Measurements from ENCODE around the gene EPN1.

EPN1 gene

GRCh38 chr19:55694241-55694655, 19.2 kb downstream of the EPN1 start:
- Histone ChIP-seq H3K9ac (ENCODE audit: low read length) (no peak overlapping the region), H3K27ac (ENCODE audit: low read depth, low read length) (no peak overlapping the region), H3K4me3 (ENCODE audit: low read depth in 1 of 2, low read length in 2 of 2) (no peak overlapping the region), H3K36me3 (ENCODE audit: insufficient read depth, low read length) (peaks cover 45% of the 10 kb centered on the region), H3K4me1 (ENCODE audit: insufficient read depth, low read length) (no peaks in the 10 kb centered on the region), H3K27me3 (ENCODE audit: control insufficient read depth in 1 of 2, insufficient read depth in 2 of 2, low read length in 2 of 2) (no peaks in the 10 kb centered on the region), H3K9me3 (ENCODE audit: low read length) (no peaks in the 10 kb centered on the region)

GRCh38 chr19:55694656-55695491, 19.8 kb downstream of the EPN1 start:
- Histone ChIP-seq H3K36me3 (ENCODE audit: insufficient read depth, low read length) (peaks cover 39% of the 10 kb centered on the region), H3K4me3 (ENCODE audit: low read depth in 1 of 2, low read length in 2 of 2) (no peak overlapping the region), H3K9me3 (ENCODE audit: low read length) (no peaks in the 10 kb centered on the region), H3K27me3 (ENCODE audit: control insufficient read depth in 1 of 2, insufficient read depth in 2 of 2, low read length in 2 of 2) (no peaks in the 10 kb centered on the region), H3K4me1 (ENCODE audit: insufficient read depth, low read length) (no peaks in the 10 kb centered on the region), H3K27ac (ENCODE audit: low read depth, low read length) (no peak overlapping the region), H3K9ac (ENCODE audit: low read length) (no peak overlapping the region)

GRCh38 chr19:55695511-55696290, 20.7 kb downstream of the EPN1 start:
- Histone ChIP-seq H3K4me3 (ENCODE audit: low read depth in 1 of 2, low read length in 2 of 2) (no peak overlapping the region), H3K4me1 (ENCODE audit: insufficient read depth, low read length) (no peaks in the 10 kb centered on the region), H3K36me3 (ENCODE audit: insufficient read depth, low read length) (peaks cover 34% of the 10 kb centered on the region)

GRCh38 chr19:55696301-55697068, 21.5 kb downstream of the EPN1 start:
- Histone ChIP-seq H3K27ac (ENCODE audit: low read depth, low read length) (no peak overlapping the region), H3K4me1 (ENCODE audit: insufficient read depth, low read length) (no peaks in the 10 kb centered on the region), H3K27me3 (ENCODE audit: control insufficient read depth in 1 of 2, insufficient read depth in 2 of 2, low read length in 2 of 2) (no peaks in the 10 kb centered on the region), H3K9ac (ENCODE audit: low read length) (no peak overlapping the region), H3K4me3 (ENCODE audit: low read depth in 1 of 2, low read length in 2 of 2) (no peak overlapping the region), H3K36me3 (ENCODE audit: insufficient read depth, low read length) (peaks cover 31% of the 10 kb centered on the region), H3K9me3 (ENCODE audit: low read length) (no peaks in the 10 kb centered on the region)

More at GRCh38 chr19:55695511-55696290, 20.7 kb downstream of the EPN1 start:
- Histone ChIP-seq H3K9ac (ENCODE audit: low read length) (no peak overlapping the region), H3K27me3 (ENCODE audit: control insufficient read depth in 1 of 2, insufficient read depth in 2 of 2, low read length in 2 of 2) (no peaks in the 10 kb centered on the region), H3K27ac (ENCODE audit: low read depth, low read length) (no peak overlapping the region), H3K9me3 (ENCODE audit: low read length) (no peaks in the 10 kb centered on the region)

- Histone ChIP-seq H3K4me1 (ENCODE audit: insufficient read depth, low read length) (no peaks in the 10 kb centered on the region), H3K36me3 (ENCODE audit: insufficient read depth, low read length) (peaks cover 31% of the 10 kb centered on the region), H3K27me3 (ENCODE audit: control insufficient read depth in 1 of 2, insufficient read depth in 2 of 2, low read length in 2 of 2) (no peaks in the 10 kb centered on the region), H3K4me3 (ENCODE audit: low read depth in 1 of 2, low read length in 2 of 2) (no peak overlapping the region), H3K9ac (ENCODE audit: low read length) (no peak overlapping the region), H3K27ac (ENCODE audit: low read depth, low read length) (no peak overlapping the region), H3K9me3 (ENCODE audit: low read length) (no peaks in the 10 kb centered on the region)
These were observed 22.0 kb downstream of the EPN1 start for GRCh38 chr19:55697069-55697440.

GRCh38 chr19:55697698-55698097, 22.7 kb downstream of the EPN1 start:
- H3K27ac ChIP-seq (ENCODE audit: low read depth, low read length): no peak overlapping the region
- H3K36me3 ChIP-seq (ENCODE audit: insufficient read depth, low read length): peaks cover 30% of the 10 kb centered on the region
- H3K9ac ChIP-seq (ENCODE audit: low read length): no peak overlapping the region
- H3K9me3 ChIP-seq (ENCODE audit: low read length): no peaks in the 10 kb centered on the region
- no peaks in the 10 kb centered on the region for H3K4me1 ChIP-seq (ENCODE audit: insufficient read depth, low read length)
- H3K27me3 ChIP-seq (ENCODE audit: control insufficient read depth in 1 of 2, insufficient read depth in 2 of 2, low read length in 2 of 2): no peaks in the 10 kb centered on the region
- H3K4me3 ChIP-seq (ENCODE audit: low read depth in 1 of 2, low read length in 2 of 2): no peak overlapping the region

- Histone ChIP-seq H3K4me1 (ENCODE audit: insufficient read depth, low read length) (no peaks in the 10 kb centered on the region), H3K9ac (ENCODE audit: low read length) (no peak overlapping the region), H3K27me3 (ENCODE audit: control insufficient read depth in 1 of 2, insufficient read depth in 2 of 2, low read length in 2 of 2) (no peaks in the 10 kb centered on the region), H3K36me3 (ENCODE audit: insufficient read depth, low read length) (peaks cover 24% of the 10 kb centered on the region), H3K27ac (ENCODE audit: low read depth, low read length) (no peak overlapping the region), H3K4me3 (ENCODE audit: low read depth in 1 of 2, low read length in 2 of 2) (no peak overlapping the region), H3K9me3 (ENCODE audit: low read length) (no peaks in the 10 kb centered on the region)
These were observed 23.2 kb downstream of the EPN1 start for GRCh38 chr19:55698256-55698655.

GRCh38 chr19:55699221-55699620, 24.2 kb downstream of the EPN1 start:
- H3K36me3 ChIP-seq (ENCODE audit: insufficient read depth, low read length): peaks cover 19% of the 10 kb centered on the region
- no peaks in the 10 kb centered on the region for H3K9me3 ChIP-seq (ENCODE audit: low read length)
- no peaks in the 10 kb centered on the region for H3K4me1 ChIP-seq (ENCODE audit: insufficient read depth, low read length)
- H3K4me3 ChIP-seq (ENCODE audit: low read depth in 1 of 2, low read length in 2 of 2): no peak overlapping the region
- H3K27me3 ChIP-seq (ENCODE audit: control insufficient read depth in 1 of 2, insufficient read depth in 2 of 2, low read length in 2 of 2): no peaks in the 10 kb centered on the region
- no peak overlapping the region for H3K9ac ChIP-seq (ENCODE audit: low read length)
- no peak overlapping the region for H3K27ac ChIP-seq (ENCODE audit: low read depth, low read length)

GRCh38 chr19:55700813-55701212, 25.8 kb downstream of the EPN1 start:
- no peaks in the 10 kb centered on the region for H3K4me1 ChIP-seq (ENCODE audit: insufficient read depth, low read length)
- H3K27me3 ChIP-seq (ENCODE audit: control insufficient read depth in 1 of 2, insufficient read depth in 2 of 2, low read length in 2 of 2): no peaks in the 10 kb centered on the region
- no peak overlapping the region for H3K9ac ChIP-seq (ENCODE audit: low read length)
- no peak overlapping the region for H3K27ac ChIP-seq (ENCODE audit: low read depth, low read length)
- peaks cover 13% of the 10 kb centered on the region for H3K36me3 ChIP-seq (ENCODE audit: insufficient read depth, low read length)
- H3K4me3 ChIP-seq (ENCODE audit: low read depth in 1 of 2, low read length in 2 of 2): no peak overlapping the region
- no peaks in the 10 kb centered on the region for H3K9me3 ChIP-seq (ENCODE audit: low read length)

- H3K27ac ChIP-seq (ENCODE audit: low read depth, low read length): no peak overlapping the region
- H3K4me1 ChIP-seq (ENCODE audit: insufficient read depth, low read length): no peaks in the 10 kb centered on the region
- H3K27me3 ChIP-seq (ENCODE audit: control insufficient read depth in 1 of 2, insufficient read depth in 2 of 2, low read length in 2 of 2): no peaks in the 10 kb centered on the region
- H3K9me3 ChIP-seq (ENCODE audit: low read length): no peaks in the 10 kb centered on the region
- H3K4me3 ChIP-seq (ENCODE audit: low read depth in 1 of 2, low read length in 2 of 2): no peak overlapping the region
- H3K9ac ChIP-seq (ENCODE audit: low read length): no peak overlapping the region
- H3K36me3 ChIP-seq (ENCODE audit: insufficient read depth, low read length): peaks cover 6% of the 10 kb centered on the region
These were observed 27.2 kb downstream of the EPN1 start for GRCh38 chr19:55702131-55702627.

GRCh38 chr19:55703790-55704215, 28.8 kb downstream of the EPN1 start:
- H3K27me3 ChIP-seq (ENCODE audit: control insufficient read depth in 1 of 2, insufficient read depth in 2 of 2, low read length in 2 of 2): no peaks in the 10 kb centered on the region
- H3K9ac ChIP-seq (ENCODE audit: low read length): no peak overlapping the region
- no peak overlapping the region for H3K27ac ChIP-seq (ENCODE audit: low read depth, low read length)
- H3K4me3 ChIP-seq (ENCODE audit: low read depth in 1 of 2, low read length in 2 of 2): no peak overlapping the region
- peaks cover 6% of the 10 kb centered on the region for H3K36me3 ChIP-seq (ENCODE audit: insufficient read depth, low read length)
- no peaks in the 10 kb centered on the region for H3K9me3 ChIP-seq (ENCODE audit: low read length)
- H3K4me1 ChIP-seq (ENCODE audit: insufficient read depth, low read length): no peaks in the 10 kb centered on the region
